ENCODE results near the gene ACACA. TPM values are rescaled to one million over a fixed set of nuclear protein-coding genes. Genes with fewer than 3 reads are reported as not detected.
"Not testable (repeated sequence)": the region's sequence is repeated elsewhere in the genome, so short reads cannot be mapped to it uniquely, and the experiment has no call there.

Gene ACACA
- polyA plus RNA-seq, 1 experiment: 57.9 TPM

DNA sequence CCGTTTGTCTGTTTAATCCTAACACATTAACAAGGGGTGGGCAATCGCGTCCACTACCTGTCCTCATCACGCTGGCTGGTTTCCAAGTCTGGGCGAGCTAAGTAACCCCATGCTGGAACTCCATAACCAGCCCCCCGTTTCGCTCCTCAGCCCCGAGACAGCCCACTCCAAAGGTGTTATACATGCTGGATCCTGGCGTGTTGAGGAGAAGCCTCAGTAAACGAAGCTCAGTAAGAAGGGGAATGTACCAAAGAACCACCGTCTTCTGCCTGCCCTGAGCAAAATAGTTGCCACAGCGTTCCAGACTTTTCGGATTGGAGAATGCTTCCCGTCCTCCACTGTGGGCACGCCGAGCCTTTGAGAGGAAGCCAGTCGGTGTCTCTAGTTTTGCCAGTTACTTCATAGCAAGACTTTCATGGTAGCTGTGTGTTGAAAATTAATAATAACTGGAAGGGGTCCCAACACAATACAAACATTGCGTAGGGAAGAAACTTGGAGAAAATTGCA, 46.9 kb downstream of the ACACA start:
- Histone ChIP-seq H3K27me3 (ENCODE audit: control insufficient read depth, insufficient read depth, low read length) (no peaks in the 10 kb centered on the region), H3K9me3 (ENCODE audit: control insufficient read depth, insufficient read depth, low read length) (no peaks in the 10 kb centered on the region; the same call in 1 of the 2 replicates), H3K4me3 (ENCODE audit: low read depth, low read length) (peak overlapping the region; percentile 78), H3K27ac (ENCODE audit: low read depth, low read length) (peak overlapping the region; percentile 61)
- ChIA-PET POLR2A (interaction anchor here (1.0 to 1.6 kb wide), 2 partner anchors 14 to 86 kb away, joined by 3 to 5 read pairs; no protein-coding TSS in a partner anchor), CTCF (interaction anchor here (0.7 to 4.7 kb wide), 5 partner anchors 8 to 757 kb away, joined by 3 to 51 read pairs (median 5); no protein-coding TSS in a partner anchor)
- DNase-seq (ENCODE audit: low read depth, low spot score): no peak
- TF ChIP-seq, protein P1, sequence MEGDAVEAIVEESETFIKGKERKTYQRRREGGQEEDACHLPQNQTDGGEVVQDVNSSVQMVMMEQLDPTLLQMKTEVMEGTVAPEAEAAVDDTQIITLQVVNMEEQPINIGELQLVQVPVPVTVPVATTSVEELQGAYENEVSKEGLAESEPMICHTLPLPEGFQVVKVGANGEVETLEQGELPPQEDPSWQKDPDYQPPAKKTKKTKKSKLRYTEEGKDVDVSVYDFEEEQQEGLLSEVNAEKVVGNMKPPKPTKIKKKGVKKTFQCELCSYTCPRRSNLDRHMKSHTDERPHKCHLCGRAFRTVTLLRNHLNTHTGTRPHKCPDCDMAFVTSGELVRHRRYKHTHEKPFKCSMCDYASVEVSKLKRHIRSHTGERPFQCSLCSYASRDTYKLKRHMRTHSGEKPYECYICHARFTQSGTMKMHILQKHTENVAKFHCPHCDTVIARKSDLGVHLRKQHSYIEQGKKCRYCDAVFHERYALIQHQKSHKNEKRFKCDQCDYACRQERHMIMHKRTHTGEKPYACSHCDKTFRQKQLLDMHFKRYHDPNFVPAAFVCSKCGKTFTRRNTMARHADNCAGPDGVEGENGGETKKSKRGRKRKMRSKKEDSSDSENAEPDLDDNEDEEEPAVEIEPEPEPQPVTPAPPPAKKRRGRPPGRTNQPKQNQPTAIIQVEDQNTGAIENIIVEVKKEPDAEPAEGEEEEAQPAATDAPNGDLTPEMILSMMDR (IDR thresholded peaks at IDR 0.05; ENCODE audit: low read depth, low read length): no peak

DNA sequence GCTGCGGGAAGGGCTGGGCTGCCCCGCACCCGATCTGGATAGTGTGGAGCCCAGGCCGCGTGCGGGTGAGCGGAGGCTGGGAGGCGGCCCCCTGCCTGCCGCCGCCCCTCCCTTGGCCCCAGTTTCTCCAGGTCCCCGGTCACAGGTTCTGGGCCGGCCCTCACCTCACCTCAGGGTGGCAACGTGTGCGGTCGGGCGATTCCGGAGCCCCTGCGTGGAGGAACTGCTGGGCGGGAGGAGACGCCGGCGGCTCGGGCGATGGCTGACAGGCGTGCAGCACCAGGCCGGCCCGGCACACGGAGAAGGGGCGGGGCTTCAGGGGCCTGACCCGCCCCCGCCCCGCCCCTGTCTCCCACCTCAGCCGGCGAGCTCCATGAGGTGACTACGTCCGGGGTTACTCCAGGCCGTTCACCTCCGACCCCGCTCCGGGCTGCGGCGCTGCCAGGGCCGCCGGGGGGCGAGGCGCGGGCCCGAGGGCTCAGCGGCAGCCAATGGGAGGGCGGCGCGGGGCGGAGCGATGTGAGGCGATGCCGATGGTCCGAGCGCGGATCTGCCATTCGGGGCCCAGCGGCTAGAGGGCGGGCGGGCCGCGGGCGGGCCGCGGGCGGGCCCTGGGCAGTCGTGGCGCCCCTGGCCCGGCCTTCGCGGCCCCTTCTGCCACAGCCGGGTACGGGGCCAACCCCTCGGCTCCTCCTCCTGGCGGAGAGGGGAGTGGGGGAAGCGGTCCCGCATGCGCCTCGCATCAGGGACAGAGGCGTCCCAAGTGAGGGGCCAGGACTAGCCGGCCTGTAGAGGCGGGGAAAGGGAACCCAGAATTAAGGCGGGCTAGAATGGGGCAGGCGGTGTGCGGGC, 47.6 kb downstream of the ACACA start:
- Histone ChIP-seq H3K4me3 (ENCODE audit: low read depth, low read length) (peak overlapping the region; percentile 78), H3K27me3 (ENCODE audit: control insufficient read depth, insufficient read depth, low read length) (no peaks in the 10 kb centered on the region), H3K27ac (ENCODE audit: low read depth, low read length) (peak overlapping the region; percentile 61), H3K9me3 (ENCODE audit: control insufficient read depth, insufficient read depth, low read length) (no peaks in the 10 kb centered on the region; the same call in 1 of the 2 replicates)
- peak; percentile 64 for DNase-seq (ENCODE audit: low read depth, low spot score)
- POLR2A ChIA-PET: interaction anchor here (0.6 to 1.6 kb wide), 7 partner anchors 8 to 86 kb away, joined by 3 to 6 read pairs (median 3); no protein-coding TSS in a partner anchor
- CTCF ChIA-PET: interaction anchor here (0.5 to 4.7 kb wide), 6 partner anchors 9 to 405 kb away, joined by 3 to 51 read pairs (median 4); no protein-coding TSS in a partner anchor
- TF ChIP-seq, protein P1 (IDR thresholded peaks at IDR 0.05; ENCODE audit: low read depth, low read length): peak; percentile 22; the same call in 1 of the 2 replicates

DNA sequence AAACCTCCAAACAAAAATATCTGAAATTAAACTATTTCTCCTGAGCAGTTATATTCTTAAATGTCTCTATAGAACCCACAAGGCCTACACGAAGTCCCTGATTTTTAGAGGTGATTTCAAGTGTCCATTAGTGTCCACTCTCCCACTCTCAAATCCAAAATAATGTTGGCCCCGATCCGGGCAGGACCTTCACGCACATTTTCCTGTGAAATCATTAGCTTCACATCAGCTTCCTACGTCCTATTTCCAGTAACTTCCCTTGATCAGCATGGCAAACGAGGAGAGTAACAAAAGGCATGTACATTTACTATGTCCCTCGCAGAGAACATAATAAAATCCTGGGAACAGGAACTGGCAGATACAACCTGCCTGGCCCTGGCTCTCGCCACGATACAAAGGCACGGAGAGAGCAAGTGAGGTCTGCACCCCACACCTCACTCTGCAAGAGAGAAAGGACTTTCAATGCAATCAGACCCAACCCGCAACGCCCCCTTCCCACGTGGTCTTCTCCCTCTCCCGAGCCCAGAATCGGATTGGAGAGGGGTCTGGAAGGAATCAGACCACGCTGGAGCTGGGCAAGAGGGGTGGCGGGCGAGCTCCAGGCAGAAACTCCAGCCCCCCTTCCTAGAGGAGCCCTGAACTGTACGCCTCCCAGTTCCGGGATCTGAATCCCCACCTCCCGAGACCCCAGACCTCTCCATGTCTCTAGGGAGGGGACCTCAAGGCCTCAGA, 48.4 kb downstream of the ACACA start:
- ChIA-PET POLR2A (interaction anchor here (0.6 to 1.6 kb wide), 7 partner anchors 9 to 85 kb away, joined by 3 to 6 read pairs (median 3); no protein-coding TSS in a partner anchor), CTCF (interaction anchor here (0.5 to 4.7 kb wide), 4 partner anchors 10 to 26 kb away, joined by 4 to 51 read pairs (median 5); no protein-coding TSS in a partner anchor)
- TF ChIP-seq, protein P1 (IDR thresholded peaks at IDR 0.05; ENCODE audit: low read depth, low read length): no peak
- Histone ChIP-seq H3K27me3 (ENCODE audit: control insufficient read depth, insufficient read depth, low read length) (no peaks in the 10 kb centered on the region), H3K9me3 (ENCODE audit: control insufficient read depth, insufficient read depth, low read length) (no peaks in the 10 kb centered on the region; the same call in 1 of the 2 replicates), H3K27ac (ENCODE audit: low read depth, low read length) (peak overlapping the region; percentile 57), H3K4me3 (ENCODE audit: low read depth, low read length) (peak overlapping the region; percentile 78)
- DNase-seq (ENCODE audit: low read depth, low spot score): no peak

DNA sequence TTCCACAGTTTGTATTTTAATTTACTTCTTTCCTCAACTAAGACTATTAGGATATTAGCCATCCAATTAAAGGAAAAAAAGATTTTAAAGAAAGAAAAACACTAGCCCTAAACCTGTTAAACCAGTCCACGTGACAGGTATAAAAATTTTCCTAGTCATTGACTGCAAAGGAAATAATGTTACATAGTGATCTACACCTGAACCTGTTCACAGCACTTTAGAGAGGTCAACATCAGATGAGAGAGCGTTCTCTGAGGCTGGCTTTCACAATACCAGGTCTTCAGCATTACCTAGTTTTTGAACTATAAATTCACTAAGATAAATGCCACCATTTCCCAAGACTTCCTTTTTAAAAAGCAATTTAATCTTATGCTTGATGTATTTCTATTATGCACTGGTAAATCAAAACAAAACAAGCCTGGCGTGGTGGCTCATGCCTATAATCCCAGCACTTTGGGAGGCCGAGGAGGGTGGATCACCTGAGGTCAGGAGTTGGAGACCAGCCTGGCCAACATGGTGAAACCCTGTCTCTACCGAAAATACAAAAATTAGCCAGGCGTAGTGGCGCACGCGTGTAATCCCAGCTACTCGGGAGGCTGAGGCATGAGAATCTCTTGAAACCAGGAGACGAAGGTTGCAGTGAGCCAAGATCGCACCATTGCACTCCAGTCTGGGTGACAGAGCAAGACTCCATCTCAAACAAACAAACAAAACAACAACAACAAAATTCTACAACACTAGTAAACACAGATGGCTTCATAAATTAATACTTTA, 49.7 kb downstream of the ACACA start:
- H3K27ac ChIP-seq (ENCODE audit: low read depth, low read length); H3K9me3 ChIP-seq (ENCODE audit: control insufficient read depth, insufficient read depth, low read length); DNase-seq (ENCODE audit: low read depth, low spot score); POLR2A ChIA-PET; H3K4me3 ChIP-seq (ENCODE audit: low read depth, low read length); CTCF ChIA-PET; H3K27me3 ChIP-seq (ENCODE audit: control insufficient read depth, insufficient read depth, low read length): not testable (repeated sequence)

DNA sequence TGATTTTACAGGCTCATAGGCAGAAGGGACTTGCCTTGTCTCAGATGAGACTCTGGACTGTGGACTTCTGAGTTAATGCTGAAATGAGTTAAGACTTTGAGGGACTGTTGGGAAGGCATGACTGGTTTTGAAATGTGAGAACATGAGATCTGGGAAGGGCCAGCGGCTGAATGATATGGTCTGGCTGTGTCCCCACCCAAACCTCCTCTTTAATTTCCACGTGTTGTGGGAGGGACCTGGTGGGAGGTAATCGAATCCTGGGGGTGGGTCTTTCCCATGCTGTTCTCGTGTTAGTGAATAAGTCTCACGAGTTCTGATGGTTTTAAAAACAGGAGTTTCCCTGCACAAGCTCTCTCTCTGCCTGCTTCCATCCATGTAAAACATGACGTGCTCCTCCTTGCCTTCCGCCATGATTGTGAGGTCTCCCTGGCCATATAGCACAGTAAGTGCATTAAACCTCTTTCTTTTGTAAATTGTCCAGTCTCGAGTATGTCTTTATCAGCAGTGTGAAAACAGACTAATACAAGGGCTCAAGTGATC, 59.7 kb downstream of the ACACA start:
- H3K9me3 ChIP-seq (ENCODE audit: control insufficient read depth, insufficient read depth, low read length); H3K27ac ChIP-seq (ENCODE audit: low read depth, low read length); H3K27me3 ChIP-seq (ENCODE audit: control insufficient read depth, insufficient read depth, low read length); POLR2A ChIA-PET; H3K4me3 ChIP-seq (ENCODE audit: low read depth, low read length); DNase-seq (ENCODE audit: low read depth, low spot score): not testable (repeated sequence)
- CTCF ChIA-PET: interaction anchor here (1.9 kb wide), 1 partner anchor 27 kb away, joined by 5 read pairs; no protein-coding TSS in a partner anchor

All from AG04450 (cell line).